GM12873 (cell line): ENCODE measurements around the gene TUBA4A.

ENCODE experiments used
- TF ChIP-seq, protein P1 (sequence below): IDR thresholded peaks from 2 replicates; pipeline ENCODE4 v1.5.1; 2012; ENCODE audit warnings: low read depth, mild to moderate bottlenecking, moderate library complexity, low read length, control low read depth; ENCODE audit not compliant: insufficient read depth; ENCODE audit errors: missing control alignments

The TUBA4A gene

DNA sequence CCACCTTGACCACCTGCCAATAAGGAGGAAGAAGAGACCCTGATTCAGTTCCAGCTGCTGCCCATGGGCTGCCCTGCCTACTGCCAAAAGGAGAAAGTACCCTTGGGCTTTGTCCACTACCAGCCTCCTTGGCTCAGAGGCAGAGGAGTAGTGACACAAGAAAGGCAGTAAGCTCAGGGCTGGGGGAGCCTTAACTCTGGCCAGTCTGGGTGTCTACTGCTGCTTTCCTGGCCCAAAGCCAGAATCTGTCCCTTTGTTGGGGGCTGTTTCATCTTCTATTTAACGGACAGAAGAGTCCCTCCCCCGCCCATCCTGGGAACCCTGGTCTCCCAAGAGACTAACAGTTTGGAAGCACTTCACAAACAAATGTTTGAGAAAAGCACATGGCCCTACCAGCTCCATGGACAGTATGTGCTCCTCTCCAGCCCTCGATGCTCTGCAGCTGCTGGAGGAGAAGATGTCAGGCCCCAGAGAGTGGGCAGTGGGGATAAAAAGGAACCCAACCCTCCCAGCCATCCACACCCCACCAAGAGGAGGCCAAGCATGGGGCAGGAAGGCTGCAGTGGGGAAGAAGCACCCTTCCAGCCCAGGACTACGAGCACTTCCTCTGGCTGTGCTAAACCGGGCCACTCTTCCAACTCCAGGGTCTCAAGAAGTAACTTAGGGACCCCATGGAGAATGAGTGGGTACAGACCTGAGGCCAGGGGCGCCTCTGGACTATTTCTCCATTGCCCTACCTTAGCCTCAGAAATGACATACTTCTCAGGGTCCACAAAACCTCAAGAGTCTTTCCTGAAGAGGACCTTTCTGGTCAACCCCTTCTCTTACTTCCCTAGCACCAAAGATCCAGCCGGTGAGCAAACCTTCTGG lies 25.4 kb downstream of the TUBA4A start:
- TF ChIP-seq, protein P1, sequence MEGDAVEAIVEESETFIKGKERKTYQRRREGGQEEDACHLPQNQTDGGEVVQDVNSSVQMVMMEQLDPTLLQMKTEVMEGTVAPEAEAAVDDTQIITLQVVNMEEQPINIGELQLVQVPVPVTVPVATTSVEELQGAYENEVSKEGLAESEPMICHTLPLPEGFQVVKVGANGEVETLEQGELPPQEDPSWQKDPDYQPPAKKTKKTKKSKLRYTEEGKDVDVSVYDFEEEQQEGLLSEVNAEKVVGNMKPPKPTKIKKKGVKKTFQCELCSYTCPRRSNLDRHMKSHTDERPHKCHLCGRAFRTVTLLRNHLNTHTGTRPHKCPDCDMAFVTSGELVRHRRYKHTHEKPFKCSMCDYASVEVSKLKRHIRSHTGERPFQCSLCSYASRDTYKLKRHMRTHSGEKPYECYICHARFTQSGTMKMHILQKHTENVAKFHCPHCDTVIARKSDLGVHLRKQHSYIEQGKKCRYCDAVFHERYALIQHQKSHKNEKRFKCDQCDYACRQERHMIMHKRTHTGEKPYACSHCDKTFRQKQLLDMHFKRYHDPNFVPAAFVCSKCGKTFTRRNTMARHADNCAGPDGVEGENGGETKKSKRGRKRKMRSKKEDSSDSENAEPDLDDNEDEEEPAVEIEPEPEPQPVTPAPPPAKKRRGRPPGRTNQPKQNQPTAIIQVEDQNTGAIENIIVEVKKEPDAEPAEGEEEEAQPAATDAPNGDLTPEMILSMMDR, result no peak

DNA sequence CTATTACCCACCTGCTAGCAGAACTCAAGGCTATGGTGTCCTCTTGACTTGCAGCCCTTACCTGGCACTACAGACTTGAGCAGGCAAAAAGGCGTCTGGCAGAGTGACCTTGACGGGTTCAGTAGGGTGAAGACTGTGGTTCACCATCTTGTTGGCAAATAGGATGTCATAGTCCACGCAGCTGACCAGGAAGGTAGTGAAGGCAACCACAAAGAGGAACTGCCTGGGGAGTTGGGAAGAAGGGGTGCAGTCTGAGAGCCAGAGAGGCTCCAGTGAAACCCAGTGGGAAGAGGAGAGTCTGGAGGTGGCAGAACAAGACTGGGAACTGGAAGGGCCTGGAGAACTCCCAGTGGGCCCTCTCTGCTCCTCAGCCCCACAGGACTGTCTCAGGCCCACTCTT lies 28.4 kb downstream of the TUBA4A start:
- TF ChIP-seq, protein P1, result no peak

DNA sequence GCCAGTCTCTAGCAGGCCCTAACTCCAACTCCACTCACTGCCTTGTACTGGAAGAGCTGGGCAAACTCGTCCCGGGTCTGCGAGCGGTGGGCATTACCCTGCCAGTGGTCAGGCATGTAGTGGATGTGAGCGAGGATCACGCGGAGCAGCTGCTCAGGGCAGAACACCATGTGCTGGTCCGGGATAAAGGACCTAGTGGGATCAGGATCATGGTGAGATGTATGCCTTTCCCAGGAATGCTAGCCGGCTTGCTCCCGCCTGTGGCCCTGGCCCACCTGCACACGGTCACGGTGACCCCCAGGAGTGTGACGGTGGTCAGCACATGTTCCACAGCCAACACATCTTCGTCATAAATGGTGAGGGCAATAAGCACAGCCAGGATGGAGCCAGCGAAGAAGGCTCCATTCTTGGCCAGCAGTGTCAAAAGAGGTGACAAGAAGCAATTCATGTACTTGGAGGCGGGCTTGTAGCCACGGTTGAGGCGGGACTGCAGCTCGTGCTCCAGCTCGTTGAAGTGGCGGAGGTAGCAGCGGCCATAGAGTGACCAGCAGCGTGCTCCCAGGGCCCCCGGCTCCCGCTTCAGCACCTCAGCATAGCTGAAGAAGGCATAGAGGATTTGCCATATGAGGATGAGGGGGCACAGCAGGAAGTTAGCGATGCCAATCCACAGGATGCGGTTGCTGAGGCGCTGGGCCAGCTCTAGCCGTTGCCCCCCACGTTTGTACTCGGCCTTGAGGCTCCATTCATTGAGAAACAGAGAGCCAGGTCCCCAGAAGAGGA lies 29.7 kb downstream of the TUBA4A start:
- TF ChIP-seq, protein P1, result no peak

DNA sequence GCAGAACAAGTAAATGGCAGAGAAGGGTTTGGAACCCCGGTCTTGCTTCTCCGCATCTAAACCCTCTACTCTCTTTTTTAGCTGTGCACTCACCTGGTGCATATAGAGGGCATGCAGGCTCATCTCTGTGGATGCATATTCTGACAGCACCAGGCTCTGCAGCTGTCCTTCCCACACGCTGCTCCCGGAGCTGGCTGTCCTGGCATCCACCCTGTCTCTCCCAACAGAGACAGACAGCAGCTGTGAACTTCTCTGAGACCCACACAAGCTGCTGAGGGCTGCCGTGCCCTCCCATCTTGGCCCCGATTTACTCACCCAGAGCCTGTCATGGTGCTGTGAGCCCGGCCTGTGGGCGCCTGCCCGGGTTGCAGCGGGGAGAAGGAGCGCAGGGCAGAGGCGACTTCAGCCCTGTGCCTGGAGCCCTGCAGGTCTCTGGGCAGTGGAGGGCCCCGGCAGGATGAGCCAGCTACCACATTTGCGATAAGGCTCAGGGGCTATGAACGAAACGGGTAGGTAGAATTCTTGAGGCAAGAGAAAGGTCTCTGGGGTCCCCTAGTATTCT lies 31.7 kb downstream of the TUBA4A start:
- TF ChIP-seq, protein P1, result no peak

DNA sequence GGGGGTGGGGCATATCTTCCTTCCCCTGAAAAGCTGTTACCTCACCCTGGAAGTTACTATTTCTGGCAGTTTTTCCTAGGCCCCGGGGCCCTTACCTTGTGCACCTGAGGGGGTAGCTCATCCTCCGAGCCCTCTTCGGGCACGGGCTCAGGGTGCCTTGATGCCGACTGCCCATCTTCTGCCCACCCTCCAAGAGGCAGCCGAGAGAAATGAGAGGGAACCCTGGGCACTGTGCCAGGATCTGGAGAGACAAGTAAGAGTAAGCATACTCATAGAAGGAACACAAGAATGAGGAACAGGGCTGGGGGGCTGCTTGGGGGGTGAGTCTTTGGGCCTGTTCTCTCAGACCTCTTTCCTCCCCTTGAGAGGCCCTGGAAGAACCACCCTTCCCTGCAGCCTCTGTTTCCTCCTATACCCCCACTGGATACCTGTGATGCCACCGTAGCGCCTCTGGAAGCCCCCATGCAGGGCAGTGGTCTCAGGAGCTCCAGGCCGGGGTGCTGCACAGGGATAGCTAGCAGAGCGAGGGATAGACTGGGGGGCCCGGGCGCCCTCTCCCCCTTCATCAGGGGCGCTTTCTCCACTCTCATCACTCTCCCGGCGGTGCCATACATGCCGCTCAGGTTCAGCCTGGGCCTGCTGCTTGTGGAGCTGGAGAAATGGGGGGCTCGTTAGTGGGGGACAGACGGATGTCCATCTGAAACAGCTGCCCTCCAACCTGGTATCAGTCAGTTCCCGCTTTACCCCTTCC lies 32.9 kb downstream of the TUBA4A start:
- TF ChIP-seq, protein P1, result no peak

DNA sequence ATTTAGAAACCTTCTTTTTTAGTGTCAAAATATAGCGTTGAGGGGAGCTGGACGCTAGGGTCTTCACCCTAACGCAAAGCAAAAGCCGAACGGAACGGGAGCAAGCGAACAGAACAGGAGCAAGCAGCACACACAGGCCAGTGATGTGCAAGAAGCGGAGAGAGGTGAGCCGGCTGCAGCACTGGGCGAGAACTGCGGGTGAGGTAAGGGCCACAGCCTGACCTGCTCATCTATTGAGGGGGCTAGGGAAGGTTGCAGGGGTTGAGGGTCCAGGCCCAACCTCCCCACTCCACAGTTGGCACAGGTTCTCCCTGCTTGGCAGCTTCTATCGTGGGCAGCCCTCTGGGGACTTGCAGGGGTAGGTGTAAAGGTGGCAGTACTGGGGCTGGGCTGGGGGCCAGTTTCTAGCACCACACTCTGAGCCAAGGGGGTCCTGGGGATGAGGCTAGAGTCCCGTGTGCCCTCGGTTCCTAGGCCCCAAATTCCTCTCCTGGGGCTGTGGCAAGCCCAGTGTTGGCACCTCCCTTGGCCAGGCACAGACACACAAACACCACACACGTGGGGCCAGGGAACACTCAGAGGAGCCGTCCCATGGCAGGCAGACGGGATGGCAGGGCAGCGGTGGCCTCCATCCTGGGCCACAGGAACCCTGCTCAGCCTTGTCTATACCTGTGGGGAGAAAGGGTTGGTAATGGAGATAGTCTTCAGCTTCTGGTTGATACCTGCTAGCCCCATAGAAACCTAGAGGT lies 33.8 kb downstream of the TUBA4A start:
- TF ChIP-seq, protein P1, result no peak
